H1 (cell line): ENCODE data around the gene DDOST. TPM values are rescaled to one million over a fixed set of nuclear protein-coding genes. Genes with fewer than 3 reads are reported as not detected.

Source experiments
- CTCF ChIA-PET: fragments of 300-600 bp; sonication (Branson Sonifier 250); formaldehyde crosslinking; loops from one replicate; lab custom pipeline; 2021; ENCODE audit not compliant: partially characterized antibody; lab: Charles Lee
- POLR2A ChIA-PET: fragments of 300-600 bp; sonication (Branson Sonifier 250); formaldehyde crosslinking; loops from one replicate; lab custom pipeline; 2021; ENCODE audit warnings: inconsistent platforms; ENCODE audit not compliant: partially characterized antibody; lab: Charles Lee
- DNase-seq, 2 experiments: peaks; one replicate each; pipeline versions ENCODE4 v3.0.0 to v3.0.0-alpha.2; 2010 to 2022; ENCODE audit warnings: low spot score in 2 of 2, low read depth in 1 of 2, mixed read lengths in 1 of 2
- FAIRE-seq: peaks from 2 replicates; lab custom pipeline; 2011; peaks lifted over from hg19 to GRCh38; lab: Jason Lieb, UNC
- H2AFZ ChIP-seq: 2 replicates; pipeline ENCODE4 v1.8.1; 2012; ENCODE audit warnings: low read length, inconsistent platforms
- H2AK5ac ChIP-seq: 2 replicates; pipeline ENCODE4 v1.6.1; 2013; ENCODE audit warnings: low read depth, low read length
- H2BK120ac ChIP-seq: replicated peaks from 2 replicates; pipeline ENCODE3; 2013; ENCODE audit warnings: low read depth, low read length, inconsistent platforms
- H2BK12ac ChIP-seq: 2 replicates; pipeline ENCODE4 v1.6.1; 2013; ENCODE audit warnings: low read depth, low read length
- H2BK15ac ChIP-seq: 2 replicates; pipeline ENCODE4 v1.6.1; 2013; ENCODE audit warnings: low read length
- H2BK20ac ChIP-seq: 2 replicates; pipeline ENCODE4 v1.6.1; 2013; ENCODE audit warnings: low read length
- H2BK5ac ChIP-seq: 2 replicates; pipeline ENCODE4 v1.6.1; 2013; ENCODE audit warnings: low read depth, low read length
- H3K14ac ChIP-seq: 2 replicates; pipeline ENCODE4 v1.6.1; 2013; ENCODE audit warnings: inconsistent platforms; ENCODE audit not compliant: insufficient read length
- H3K18ac ChIP-seq: 2 replicates; pipeline ENCODE4 v1.6.1; 2013; ENCODE audit warnings: low read length; ENCODE audit errors: extremely low read depth
- H3K23ac ChIP-seq: 2 replicates; pipeline ENCODE4 v1.6.1; 2013; ENCODE audit warnings: inconsistent platforms; ENCODE audit not compliant: insufficient read length
- H3K23me2 ChIP-seq: 2 replicates; pipeline ENCODE4 v1.6.1; 2013; ENCODE audit warnings: low read depth, low read length
- H3K27ac ChIP-seq: 2 replicates; pipeline ENCODE4 v1.6.1; 2011; ENCODE audit warnings: low read depth, low read length, inconsistent platforms
- H3K27me3 ChIP-seq, 4 experiments: replicated peaks in 1 of 4; 1 replicate in 1 of 4; 2 replicates in 3 of 4; pipeline versions ENCODE4 v1.6.1 to v1.8.1; 2011 to 2013; ENCODE audit warnings: low read length in 3 of 4, mild to moderate bottlenecking in 3 of 4, inconsistent platforms in 2 of 4, mixed read lengths in 2 of 4, moderate library complexity in 1 of 4; ENCODE audit not compliant: control insufficient read depth in 3 of 4, insufficient read depth in 3 of 4; ENCODE audit errors: extremely low read depth in 1 of 4
- H3K36me3 ChIP-seq, 4 experiments: 2 replicates each; pipeline versions ENCODE4 v1.6.1 to v1.8.1; 2011 to 2013; ENCODE audit warnings: mild to moderate bottlenecking in 4 of 4, low read length in 3 of 4, moderate library complexity in 2 of 4, control low read depth in 1 of 4, inconsistent platforms in 1 of 4; ENCODE audit not compliant: insufficient read depth in 4 of 4, control insufficient read depth in 2 of 4
- H3K4ac ChIP-seq: replicated peaks from 2 replicates; pipeline ENCODE3; 2013; ENCODE audit warnings: low read length, low read depth, mixed read lengths, inconsistent platforms; ENCODE audit not compliant: insufficient read length
- H3K4me1 ChIP-seq, 4 experiments: replicated peaks in 1 of 4; 1 replicate in 1 of 4; 2 replicates in 3 of 4; pipeline versions ENCODE4 v1.6.1 to v1.8.1; 2011 to 2013; ENCODE audit warnings: low read length in 3 of 4, inconsistent platforms in 2 of 4, mixed read lengths in 1 of 4; ENCODE audit not compliant: insufficient read depth in 4 of 4, control insufficient read depth in 3 of 4
- H3K4me2 ChIP-seq, 2 experiments: 2 replicates each; pipeline versions ENCODE4 v1.6.1 to v1.8.1; 2011 to 2013; ENCODE audit warnings: low read depth in 2 of 2, low read length in 2 of 2, control low read depth in 1 of 2, inconsistent platforms in 1 of 2, mild to moderate bottlenecking in 1 of 2; ENCODE audit not compliant: insufficient read depth in 1 of 2
- H3K4me3 ChIP-seq, 4 experiments: fragments of 200-600, 300-600 bp in 1 of 4; sonication (generic), shearing (Covaris generic), sonication (Bioruptor Twin) in 1 of 4; 2 replicates each; pipeline versions ENCODE4 v1.5.1 to v1.8.1; 2011 to 2016; ENCODE audit warnings: low read length in 4 of 4, low read depth in 3 of 4, control low read depth in 2 of 4, inconsistent platforms in 2 of 4, mild to moderate bottlenecking in 2 of 4, mixed read lengths in 1 of 4, moderate library complexity in 1 of 4; ENCODE audit not compliant: insufficient read depth in 2 of 4; ENCODE audit errors: extremely low read depth in 1 of 4
- H3K56ac ChIP-seq: replicated peaks from 2 replicates; pipeline ENCODE3; 2013; ENCODE audit warnings: low read depth, mild to moderate bottlenecking, mixed read lengths, low read length, inconsistent platforms; ENCODE audit not compliant: insufficient read length
- H3K79me1 ChIP-seq: 2 replicates; pipeline ENCODE4 v1.6.1; 2013; ENCODE audit warnings: low read depth, low read length, control low read depth
- H3K79me2 ChIP-seq, 2 experiments: 2 replicates each; pipeline versions ENCODE4 v1.6.1 to v1.8.1; 2012 to 2013; ENCODE audit warnings: low read length in 2 of 2, mild to moderate bottlenecking in 2 of 2, inconsistent platforms in 1 of 2; ENCODE audit not compliant: insufficient read depth in 2 of 2, control insufficient read depth in 1 of 2
- H3K9ac ChIP-seq, 4 experiments: replicated peaks in 1 of 4; 1 replicate in 1 of 4; 2 replicates in 3 of 4; pipeline versions ENCODE4 v1.6.1 to v1.8.1; 2011 to 2013; ENCODE audit warnings: low read depth in 3 of 4, low read length in 3 of 4, control low read depth in 2 of 4, mild to moderate bottlenecking in 2 of 4, moderate library complexity in 2 of 4, inconsistent platforms in 1 of 4; ENCODE audit errors: extremely low read depth in 1 of 4
- H3K9me3 ChIP-seq, 2 experiments: 2 replicates each; pipeline versions ENCODE4 v1.6.1 to v1.8.1; 2012 to 2013; ENCODE audit warnings: mild to moderate bottlenecking in 2 of 2, moderate library complexity in 2 of 2, control low read depth in 1 of 2, inconsistent platforms in 1 of 2, low read depth in 1 of 2, low read length in 1 of 2, mixed read lengths in 1 of 2; ENCODE audit not compliant: insufficient read depth in 2 of 2
- H4K20me1 ChIP-seq, 2 experiments: replicated peaks in 1 of 2; 2 replicates each; pipeline versions ENCODE3 to v1.8.1; 2011 to 2013; ENCODE audit warnings: inconsistent platforms in 2 of 2, low read length in 2 of 2, mild to moderate bottlenecking in 1 of 2; ENCODE audit not compliant: insufficient read depth in 2 of 2, control insufficient read depth in 1 of 2
- H4K5ac ChIP-seq: 2 replicates; pipeline ENCODE4 v1.6.1; 2013; ENCODE audit warnings: low read length, low read depth, mixed read lengths, inconsistent platforms; ENCODE audit not compliant: insufficient read length
- H4K8ac ChIP-seq: 2 replicates; pipeline ENCODE4 v1.8.0; 2013; ENCODE audit warnings: mild to moderate bottlenecking, moderate library complexity, low read length, inconsistent platforms; ENCODE audit not compliant: insufficient read depth; ENCODE audit errors: extremely low read depth
- H4K91ac ChIP-seq: replicated peaks from 2 replicates; pipeline ENCODE3; 2013; ENCODE audit warnings: low read length, mixed read lengths, inconsistent platforms; ENCODE audit not compliant: insufficient read length
- ATF2 ChIP-seq: IDR thresholded peaks from 2 replicates; pipeline ENCODE4 v1.6.1; 2012; ENCODE audit warnings: low read length, inconsistent platforms
- CBX8 ChIP-seq: fragments of 300-800, 300-1000 bp; sonication (generic); IDR thresholded peaks from 2 replicates; pipeline ENCODE4 v1.7.1; 2016; ENCODE audit warnings: low read depth, low read length, borderline replicate concordance
- CTBP2 ChIP-seq: IDR thresholded peaks from 2 replicates; pipeline ENCODE4 v1.7.0; 2011; ENCODE audit warnings: borderline replicate concordance, mild to moderate bottlenecking, moderate library complexity, mixed read lengths, low read length; ENCODE audit not compliant: insufficient read depth, insufficient read length
- CTCF ChIP-seq, 3 experiments: IDR thresholded peaks; 1 replicate in 2 of 3; 2 replicates in 1 of 3; pipeline versions ENCODE4 v1.5.1 to v1.6.1; 2011; ENCODE audit warnings: low read length in 3 of 3, mild to moderate bottlenecking in 3 of 3, inconsistent platforms in 2 of 3, low read depth in 1 of 3, moderate library complexity in 1 of 3; ENCODE audit not compliant: insufficient read depth in 1 of 3; ENCODE audit errors: control extremely low read depth in 1 of 3
- JUN ChIP-seq: IDR thresholded peaks from 2 replicates; pipeline ENCODE4 v1.6.1; 2011; ENCODE audit warnings: low read depth, mild to moderate bottlenecking, improper control_type of control experiment, low read length
- KDM1A ChIP-seq: fragments of 200-600, 300-600 bp; sonication (generic); IDR thresholded peaks from 2 replicates; pipeline ENCODE4 v1.7.1; 2016; ENCODE audit warnings: mild to moderate bottlenecking, low read length, borderline replicate concordance
- POU5F1 ChIP-seq: IDR thresholded peaks from 2 replicates; pipeline ENCODE4 v1.6.1; 2011; ENCODE audit warnings: low read depth, mild to moderate bottlenecking, low read length, moderate library complexity
- TBP ChIP-seq: IDR thresholded peaks from 2 replicates; pipeline ENCODE4 v1.6.1; 2011; ENCODE audit warnings: low read depth, low read length, improper control_type of control experiment
- WGBS, 2 experiments: shearing (Covaris generic) in 1 of 2; methylation state at CpG; one replicate each; pipeline versions ENCODE4 v1.1.6 to v1.1.7; 2013 to 2015; ENCODE audit warnings: low lambda C conversion rate in 2 of 2, mixed read lengths in 2 of 2, inconsistent platforms in 1 of 2, low coverage in 1 of 2, missing lambda C conversion rate in 1 of 2; ENCODE audit not compliant: insufficient replicate concordance in 2 of 2, insufficient coverage in 1 of 2, insufficient read length in 1 of 2; ENCODE audit errors: extremely low coverage in 1 of 2, missing lambda C conversion rate in 1 of 2; 5-methylcytosine and 5-hydroxymethylcytosine counted together
- polyA plus RNA-seq, 7 experiments: library from polyadenylated mRNA; depleted of rRNA in 3 of 7; stranded (reverse) in 5 of 7; unstranded in 2 of 7; fragments of >200 nt in 5 of 7; fragments of 200-250 nt in 2 of 7; gene quantifications; 1 replicate in 5 of 7; 2 replicates in 1 of 7; 4 replicates in 1 of 7; pipeline versions ENCODE4 v1.2.1 to v1.2.3, GENCODE V29; 2011 to 2013; ENCODE audit warnings: missing spikeins in 2 of 7, mixed read lengths in 2 of 7
- total RNA-seq: library from RNA; stranded (reverse); fragmentation: NEBNext Ultra II Directional; extraction: Animal tissue kit (Norgen Biotek cat#: 25700); gene quantifications from 2 replicates; pipeline ENCODE4 v1.2.1, GENCODE V29; 2021

Gene DDOST
- total and polyA plus RNA-seq, 2 of the 8 experiments (the other 6 are each of a cell fraction or from before 2014, with no cell fraction given), result 253 to 336 TPM

GRCh38 chr1:20663365-20663764, 2.2 kb upstream of the DDOST start:
- no peak overlapping the region for H2AK5ac ChIP-seq
- H4K91ac ChIP-seq, result no peak overlapping the region
- no peak overlapping the region for H3K4ac ChIP-seq
- H4K8ac ChIP-seq, result no peak overlapping the region
- no peak overlapping the region for H2BK15ac ChIP-seq
- H3K9me3 ChIP-seq, result no peaks in the 10 kb centered on the region; a peak in 1 of 4 replicates
- WGBS, 2 experiments, result 88% methylated on average over 1 of the region's 1 CpG; no CpG with 5 or more reads in 1 of the 2 experiments
- no peak overlapping the region for H3K56ac ChIP-seq
- H3K18ac ChIP-seq, result no peak overlapping the region
- no peak for FAIRE-seq
- no peak overlapping the region for H3K23ac ChIP-seq
- H3K4me1 ChIP-seq, result peaks cover 0 to 9% (median 4%) of the 10 kb centered on the region in 4 experiments; a peak in 4 of 7 replicates
- no peak for DNase-seq
- no peak overlapping the region for H2BK5ac ChIP-seq
- H3K23me2 ChIP-seq, result peaks cover 12% of the 10 kb centered on the region
- H3K9ac ChIP-seq, result no peak overlapping the region
- no peak overlapping the region for H3K27ac ChIP-seq
- H3K27me3 ChIP-seq, result no peaks in the 10 kb centered on the region
- H4K5ac ChIP-seq, result no peak overlapping the region
- POLR2A ChIA-PET, result interaction anchor here (0.9 to 2.0 kb wide), 3 partner anchors 10 to 123 kb away, joined by 3 to 5 read pairs (median 4); partner anchors contain the start of gene HP1BP3
- CTCF ChIA-PET, result interaction anchor here (0.6 to 1.9 kb wide), 11 partner anchors 9 to 287 kb away, joined by 3 to 10 read pairs (median 3); no protein-coding TSS in a partner anchor
- H4K20me1 ChIP-seq, result peaks cover 1 to 2% of the 10 kb centered on the region in 2 experiments
- H2BK12ac ChIP-seq, result no peak overlapping the region
- H3K79me2 ChIP-seq, result peaks cover 9 to 28% of the 10 kb centered on the region in 2 experiments
- no peak overlapping the region for H3K4me2 ChIP-seq
- no peak overlapping the region for H2AFZ ChIP-seq
- no peak overlapping the region for H2BK20ac ChIP-seq
- H3K4me3 ChIP-seq, result no peak overlapping the region
- H3K14ac ChIP-seq, result no peak overlapping the region
- H3K79me1 ChIP-seq, result 0 out of 2 replicates have a peak, but pooled peaks cover 3% of the 10 kb centered on the region
- H3K36me3 ChIP-seq, result peaks cover 0 to 4% (median under 1%) of the 10 kb centered on the region in 4 experiments; a peak in 1 of 8 replicates
- no peak overlapping the region for H2BK120ac ChIP-seq
- TF ChIP-seq POU5F1 (no peak), CTBP2 (no peak), ATF2 (no peak), JUN (no peak), KDM1A (peak; percentile 73; the same call in 1 of the 2 replicates), CTCF (IDR thresholded peaks at IDR 0.05; ENCODE audit: control extremely low read depth in 1 of 3, insufficient read depth in 1 of 3, low read depth in 1 of 3, low read length in 3 of 3) (peak; percentile 11 to 31 (median 19); a peak in 3 of 4 replicates), CBX8 (no peak), TBP (no peak)
